ENCODE measurements around the gene HOXB2.

Gene HOXB2

DNA sequence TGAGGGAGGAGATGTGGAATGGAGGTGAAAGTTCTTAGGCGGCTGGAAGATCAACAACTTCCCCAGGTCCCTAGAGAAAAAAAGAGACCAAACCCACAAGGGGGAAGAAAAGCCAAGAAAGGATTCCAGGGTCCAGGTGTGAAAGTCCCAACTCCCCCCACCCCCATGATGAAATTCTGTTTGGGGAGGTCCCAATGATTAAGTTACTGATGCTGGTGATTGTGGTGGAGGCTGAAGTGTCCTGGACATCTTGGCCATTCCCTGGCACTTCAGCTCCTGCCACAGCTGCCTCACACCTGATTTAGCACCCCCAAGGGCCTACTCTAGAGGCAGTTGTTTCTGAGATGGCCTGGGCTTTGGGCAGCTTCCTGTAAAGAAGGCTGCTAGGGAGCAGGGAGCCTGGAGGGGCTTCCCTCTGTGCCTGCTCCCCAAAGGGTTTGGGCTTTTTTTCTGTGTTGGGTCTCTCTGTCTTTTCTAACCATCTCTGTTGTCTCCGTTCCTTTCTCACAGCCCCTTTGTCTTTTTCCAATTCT is 20.2 kb upstream of the HOXB2 start:
- no peak for FAIRE-seq

DNA sequence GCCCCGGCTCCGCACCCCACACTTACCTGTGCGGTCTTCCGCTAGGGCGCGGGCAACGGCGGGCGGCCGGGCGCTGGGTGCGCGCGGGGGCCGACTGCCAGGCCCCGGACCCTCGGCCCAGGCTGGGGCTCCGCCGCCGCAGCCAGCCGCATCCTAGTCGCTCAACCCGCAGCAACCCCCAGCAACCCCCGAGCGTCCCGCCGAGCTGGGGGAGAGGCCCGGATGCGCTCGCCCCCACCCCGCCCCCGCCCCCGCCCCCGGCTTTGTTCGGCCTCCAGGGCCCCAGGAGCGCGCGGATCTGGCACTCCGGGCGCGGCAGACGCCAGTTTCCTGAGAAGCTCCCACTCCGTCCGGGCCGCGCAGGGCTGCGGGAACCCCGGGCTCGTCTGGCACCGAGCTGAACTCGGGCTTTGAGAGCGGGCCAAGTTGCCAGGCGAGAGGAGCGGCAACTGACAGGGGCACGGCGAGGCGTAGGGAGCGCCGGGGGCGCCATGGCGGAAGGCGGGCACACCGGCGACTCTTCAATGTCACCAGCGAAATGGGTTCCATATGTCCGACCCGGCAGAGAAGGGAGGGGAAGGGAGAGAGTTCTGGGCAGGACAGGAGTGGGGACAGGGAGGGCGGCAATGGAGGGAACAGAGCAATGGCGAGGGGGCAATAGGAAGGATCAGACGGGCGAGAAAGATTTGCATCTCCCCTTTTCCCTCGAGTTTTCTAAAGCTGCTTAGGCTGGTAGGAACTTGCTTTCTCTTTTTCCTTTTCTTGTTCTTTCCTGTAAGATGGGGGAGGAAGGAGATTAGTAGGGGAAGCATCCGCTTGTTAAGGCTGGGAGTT is 19.5 kb upstream of the HOXB2 start:
- FAIRE-seq, result no peak

- FAIRE-seq, result no peak
Observed at GRCh38 chr17:48563867-48564187, 18.9 kb upstream of the HOXB2 start.

- FAIRE-seq, result no peak
Observed at GRCh38 chr17:48563385-48563838, 18.5 kb upstream of the HOXB2 start.

DNA sequence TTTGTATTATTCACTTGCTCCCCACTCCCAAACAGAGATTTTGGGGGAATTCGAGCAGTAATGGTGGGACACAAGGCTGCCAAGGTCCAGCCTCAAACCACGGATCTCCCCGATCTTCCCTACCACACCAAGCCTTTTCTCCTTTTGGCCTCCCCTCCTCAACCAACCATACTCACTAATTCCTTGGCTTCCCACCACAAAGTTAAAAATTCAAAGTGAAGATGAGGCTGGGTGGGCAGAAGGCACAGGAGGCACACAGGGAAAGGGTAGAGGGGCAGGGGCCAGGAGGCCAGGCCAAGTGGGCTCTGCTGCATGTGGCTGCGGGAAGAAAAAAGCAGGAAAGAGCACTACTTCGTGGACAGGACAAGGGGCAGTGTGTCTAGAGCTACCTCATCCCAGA is 18.0 kb upstream of the HOXB2 start:
- FAIRE-seq, result no peak

DNA sequence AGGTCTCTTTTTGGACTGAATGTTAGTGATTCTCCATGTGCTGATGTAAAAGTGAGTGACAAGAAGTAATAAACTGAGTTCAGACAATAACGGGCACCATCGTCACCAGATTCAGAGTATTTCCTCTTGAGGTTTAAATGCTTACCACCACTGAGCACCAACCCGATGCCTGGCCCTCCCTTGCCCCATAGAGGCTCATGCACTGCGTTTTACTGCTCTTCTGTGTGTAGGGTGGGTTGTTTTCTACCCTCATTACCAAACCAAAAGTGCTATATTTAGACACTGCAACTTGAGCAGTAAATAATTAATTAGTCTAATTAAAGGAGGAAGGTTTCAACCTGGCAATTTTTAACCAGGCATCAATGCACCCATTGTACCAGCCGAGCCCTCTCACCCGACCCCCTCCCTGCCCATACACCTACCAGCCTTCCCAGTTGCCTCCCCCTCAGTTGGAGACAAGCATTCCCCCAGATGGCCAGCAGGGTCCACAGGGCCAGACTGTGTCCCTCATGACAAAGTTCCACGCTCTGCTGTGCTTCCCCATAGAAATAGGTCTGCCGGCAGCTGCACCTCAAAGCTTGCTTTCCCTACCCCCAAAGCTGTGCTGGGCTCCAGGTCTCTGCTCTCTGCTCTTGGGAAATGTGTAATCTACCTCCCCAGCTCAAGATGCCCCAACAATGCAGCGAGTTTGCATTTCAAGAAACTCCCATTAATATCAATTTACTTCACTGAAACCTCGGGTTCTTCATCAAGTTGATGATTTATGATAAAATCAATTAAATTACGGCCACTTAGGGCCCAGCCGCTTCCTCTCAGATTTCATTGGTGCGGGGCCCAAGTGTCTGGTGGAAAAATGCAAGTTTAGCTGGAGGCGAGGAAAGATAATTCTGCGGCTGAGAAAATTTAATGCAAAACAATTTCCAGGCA is 17.2 kb upstream of the HOXB2 start:
- no peak for FAIRE-seq

GRCh38 chr17:48559840-48560817 is 15.2 kb upstream of the HOXB2 start:
- no peak for FAIRE-seq

DNA sequence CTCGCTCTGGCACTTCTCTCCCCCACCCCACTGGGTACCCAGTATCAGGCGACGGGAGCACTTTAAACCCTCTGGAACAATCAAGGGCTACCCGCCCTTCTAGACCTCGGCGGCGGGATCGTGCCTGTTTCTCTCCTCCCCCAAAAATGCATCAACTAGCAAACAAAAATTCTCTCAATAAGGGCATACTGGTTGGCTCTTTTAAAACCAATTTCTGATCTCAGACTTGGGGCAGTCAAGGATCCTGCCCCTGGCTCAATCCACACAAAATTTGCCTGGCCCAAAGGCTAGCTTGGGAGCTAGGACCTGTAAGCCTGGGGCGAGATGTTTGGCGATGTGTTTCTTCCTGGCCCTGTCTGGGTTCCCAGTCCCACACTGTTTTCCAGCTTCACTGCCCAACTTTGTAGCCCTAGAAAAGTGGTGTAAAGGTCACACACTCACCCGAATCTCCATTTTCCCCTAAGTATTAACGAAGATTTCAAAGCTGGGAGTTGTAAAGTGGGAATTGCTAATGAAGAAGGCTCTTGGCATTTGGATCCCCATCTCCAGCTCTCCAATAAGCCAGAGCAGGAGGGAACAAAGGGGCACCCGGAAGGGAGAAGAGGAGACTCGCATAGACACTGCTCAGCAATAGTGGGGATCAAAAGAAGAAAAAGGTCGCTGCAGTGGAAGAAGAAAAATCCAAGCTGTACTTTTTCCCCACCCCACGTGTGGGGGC is 14.4 kb upstream of the HOXB2 start:
- no peak for FAIRE-seq

DNA sequence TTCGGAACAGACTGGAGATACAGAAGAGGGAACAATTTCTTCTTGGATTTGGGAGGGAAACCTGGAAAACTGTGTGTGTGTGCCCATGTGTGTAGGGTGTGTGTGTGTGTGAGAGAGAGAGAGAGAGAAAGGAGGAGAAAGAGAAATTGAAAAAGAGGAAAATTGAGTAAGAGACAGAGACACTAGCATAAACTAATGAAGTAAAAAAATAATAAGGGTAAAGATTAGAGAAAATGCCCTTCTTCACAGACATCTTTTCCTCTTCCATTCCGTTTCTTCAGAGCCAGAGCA is 13.9 kb upstream of the HOXB2 start:
- no peak for FAIRE-seq

DNA sequence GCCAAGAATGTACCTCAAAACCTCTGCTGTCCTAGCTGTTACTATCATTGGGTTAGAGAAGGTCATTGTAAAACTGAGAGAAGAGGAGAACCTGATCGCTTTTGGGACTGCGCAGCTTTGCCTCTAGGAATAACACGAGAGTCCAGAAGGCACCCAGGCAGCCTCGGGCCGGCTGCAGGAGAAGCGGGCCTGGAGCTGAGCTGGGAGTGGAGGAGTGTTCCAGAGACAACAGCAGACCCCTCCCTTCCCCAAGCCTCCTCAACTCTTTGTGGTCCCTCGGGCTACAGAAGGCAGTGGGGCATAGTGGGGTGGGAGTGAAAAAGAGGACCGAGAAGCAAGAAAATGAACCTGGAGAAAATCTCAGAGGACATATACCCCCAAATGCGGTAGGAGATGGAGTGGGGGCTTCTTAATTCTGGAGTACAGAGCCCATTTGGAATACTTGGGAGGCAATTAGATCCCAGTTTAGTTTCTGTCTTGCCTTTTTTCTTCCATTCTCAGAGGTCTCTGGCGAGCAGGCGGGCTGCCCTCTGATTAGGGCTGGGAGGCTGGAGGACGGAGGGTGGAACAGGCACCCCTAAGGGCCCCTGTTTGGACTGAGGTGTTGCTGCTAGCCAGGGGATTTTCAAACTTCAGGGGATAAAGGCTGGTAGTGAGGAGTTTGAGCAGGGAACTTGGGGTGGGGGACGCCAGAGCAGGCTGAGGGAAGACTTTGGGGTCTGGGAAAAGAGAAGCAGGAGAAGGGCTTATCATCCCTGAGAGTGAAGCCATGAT is 13.3 kb upstream of the HOXB2 start:
- FAIRE-seq, result no peak

DNA sequence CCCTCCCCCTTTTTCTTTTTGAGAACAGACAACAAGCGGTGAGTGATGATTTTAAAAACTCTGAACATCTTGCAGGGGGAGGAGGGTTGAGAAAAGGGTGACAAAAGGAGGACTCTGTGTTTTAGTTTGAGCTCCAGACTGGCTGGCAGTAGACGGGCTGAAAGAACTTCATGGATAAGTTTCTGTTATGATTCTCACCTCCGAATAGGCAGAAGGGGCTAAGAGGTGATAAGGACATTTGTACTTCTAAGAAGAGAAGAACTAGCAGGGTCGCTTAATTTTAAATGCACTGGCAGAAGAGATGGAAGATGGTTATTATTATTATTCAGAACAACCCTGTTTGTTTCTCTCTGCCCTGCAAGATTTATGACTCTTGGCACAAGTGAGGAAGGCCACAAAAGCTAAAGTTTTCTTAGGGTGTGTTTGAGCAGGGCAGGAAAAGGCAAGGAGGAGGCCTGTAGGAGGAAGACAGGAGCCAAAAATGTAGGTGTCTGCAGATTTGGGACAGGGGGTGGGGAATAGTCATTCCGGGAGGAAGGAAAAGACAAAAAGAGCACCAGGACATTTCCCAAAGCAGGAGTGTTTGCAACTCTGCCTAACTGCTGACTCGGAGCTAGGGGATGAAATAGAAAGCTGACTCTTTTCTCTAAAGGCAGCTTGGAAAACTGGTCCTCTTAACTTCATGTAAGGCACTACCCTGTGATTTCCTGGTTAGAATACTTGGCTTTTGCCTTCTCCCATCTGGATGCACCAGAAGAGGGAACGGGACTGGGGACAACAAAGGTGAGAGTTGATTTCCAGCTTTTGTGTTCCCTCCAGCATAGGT is 11.9 kb upstream of the HOXB2 start:
- FAIRE-seq, result no peak

GRCh38 chr17:48556229-48556575 is 11.3 kb upstream of the HOXB2 start:
- no peak for FAIRE-seq

DNA sequence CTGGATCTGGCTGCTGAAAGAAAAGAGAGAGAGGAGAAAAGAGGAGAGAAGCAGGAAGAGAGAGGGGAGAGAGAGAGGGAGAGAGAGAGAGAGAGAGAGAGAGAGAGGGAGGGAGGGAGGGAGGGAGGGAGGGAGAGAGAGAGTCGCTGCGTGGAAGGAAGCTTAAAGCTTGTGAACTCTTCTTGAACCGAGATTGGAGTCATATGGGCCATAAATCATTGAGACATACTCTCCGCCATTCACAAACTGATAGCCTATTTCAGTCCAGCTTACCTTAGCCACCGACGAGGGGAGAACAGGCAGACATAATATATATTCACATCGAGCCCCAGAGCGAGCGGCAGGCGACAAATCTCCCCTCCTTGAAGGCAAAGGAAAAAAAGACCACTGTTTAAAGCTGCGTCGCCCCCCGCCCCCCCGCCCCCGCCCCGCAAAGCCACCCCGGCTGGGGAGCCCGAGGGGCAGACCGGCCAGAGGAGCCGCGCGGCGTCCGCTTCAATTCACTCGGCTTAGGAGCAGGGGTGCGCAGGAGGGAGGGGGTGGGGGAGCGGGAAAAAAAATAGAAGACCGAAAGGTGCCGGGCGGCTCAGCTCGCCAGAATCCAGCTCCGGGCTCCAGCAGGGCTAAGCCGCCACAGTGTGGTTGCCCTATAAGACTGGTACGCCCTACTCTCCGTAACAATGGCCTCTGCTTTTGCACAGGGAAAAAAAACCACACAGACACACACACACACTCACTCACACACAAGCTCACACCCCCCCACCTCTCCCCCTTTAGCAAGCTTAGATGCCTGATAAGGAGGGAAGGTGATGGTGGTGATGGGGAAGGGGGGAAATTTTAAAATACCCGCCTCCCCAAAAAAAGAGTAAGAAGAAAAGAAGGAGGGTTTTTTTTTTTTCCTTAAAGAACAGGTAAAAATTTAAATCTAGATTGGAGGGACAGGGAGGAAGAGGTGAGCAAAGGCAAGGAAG is 10.6 kb upstream of the HOXB2 start:
- no peak for FAIRE-seq

GRCh38 chr17:48554412-48555257 is 9.7 kb upstream of the HOXB2 start:
- FAIRE-seq, result no peak

DNA sequence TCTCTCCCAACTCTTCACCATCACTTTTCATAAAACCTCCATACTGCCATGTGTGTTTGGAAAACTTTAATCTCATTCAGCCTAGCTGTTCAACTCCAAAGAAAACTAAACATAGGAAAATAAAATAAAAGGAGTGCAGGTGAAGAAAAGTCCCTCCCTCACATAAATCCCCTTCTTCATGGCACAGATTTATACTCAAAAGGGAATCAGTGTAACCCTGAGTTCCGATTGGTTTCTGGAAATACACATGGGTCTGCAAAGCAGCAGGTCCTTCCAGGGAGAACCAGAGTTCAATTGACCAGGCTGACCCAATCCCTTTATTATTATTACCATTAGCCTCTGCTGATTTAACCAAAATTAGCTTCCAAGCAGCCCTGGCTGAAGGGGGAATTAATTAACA is 8.9 kb upstream of the HOXB2 start:
- FAIRE-seq, result no peak

DNA sequence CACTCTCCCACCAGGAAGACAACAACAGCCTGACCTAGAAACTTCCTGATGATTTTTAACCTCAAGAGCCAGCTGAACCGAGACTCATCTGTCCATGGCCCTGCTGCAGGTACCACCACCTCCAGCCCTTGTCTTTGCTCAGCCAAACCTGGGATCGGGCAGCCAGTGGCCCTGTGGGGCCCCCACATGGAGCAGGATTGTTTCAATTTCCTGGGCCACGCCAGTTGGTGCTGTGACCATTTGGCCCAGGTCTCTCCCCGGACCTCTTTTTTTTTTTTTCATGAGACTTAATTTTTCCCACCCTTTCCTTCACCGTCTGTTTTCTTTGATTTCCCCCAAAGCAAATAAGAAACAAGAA is 8.3 kb upstream of the HOXB2 start:
- no peak for FAIRE-seq

- no peak for FAIRE-seq
Observed at GRCh38 chr17:48552466-48553189, 7.7 kb upstream of the HOXB2 start.

All from A204.1 (cell line).